Activated T-cell treated with anti-CD3 and anti-CD28 coated beads, Interleukin-2, amount 50 U/mL, for 24 hours (primary cell): ENCODE results near the gene IL1RAPL1.

ENCODE experiments used
- DNase-seq: peaks from one replicate; pipeline ENCODE4 v3.0.0-alpha.2; 2020
- H3K27ac Mint-ChIP-seq: 2 replicates; pipeline ENCODE4 v1.8.0; 2020; ENCODE audit warnings: mild to moderate bottlenecking, mixed read lengths
- H3K27me3 Mint-ChIP-seq: 2 replicates; pipeline ENCODE4 v1.8.0; 2020; ENCODE audit warnings: mixed read lengths
- H3K36me3 Mint-ChIP-seq: 2 replicates; pipeline ENCODE4 v1.8.0; 2020; ENCODE audit warnings: low read depth, mixed read lengths
- H3K4me1 Mint-ChIP-seq: 2 replicates; pipeline ENCODE4 v1.8.0; 2020; ENCODE audit warnings: low read depth, mixed read lengths
- H3K4me3 Mint-ChIP-seq: 2 replicates; pipeline ENCODE4 v1.8.0; 2020; ENCODE audit warnings: mild to moderate bottlenecking, moderate library complexity, mixed read lengths
- H3K9me3 Mint-ChIP-seq: 2 replicates; pipeline ENCODE4 v1.8.0; 2020; ENCODE audit warnings: mixed read lengths

Gene IL1RAPL1

GRCh38 chrX:29952016-29952415, 1364.8 kb downstream of the IL1RAPL1 start:
- no peak for DNase-seq
- no peaks in the 10 kb centered on the region for H3K9me3 Mint-ChIP-seq
- no peaks in the 10 kb centered on the region for H3K36me3 Mint-ChIP-seq
- no peak overlapping the region for H3K27ac Mint-ChIP-seq
- no peak overlapping the region for H3K4me3 Mint-ChIP-seq
- peaks cover 10% of the 10 kb centered on the region for H3K27me3 Mint-ChIP-seq
- no peaks in the 10 kb centered on the region for H3K4me1 Mint-ChIP-seq

GRCh38 chrX:29962061-29962460, 1374.8 kb downstream of the IL1RAPL1 start:
- no peaks in the 10 kb centered on the region for H3K4me1 Mint-ChIP-seq
- DNase-seq, result no peak
- peaks cover 11% of the 10 kb centered on the region for H3K27me3 Mint-ChIP-seq
- H3K9me3 Mint-ChIP-seq, result peaks cover 2% of the 10 kb centered on the region
- no peak overlapping the region for H3K27ac Mint-ChIP-seq
- no peaks in the 10 kb centered on the region for H3K36me3 Mint-ChIP-seq
- H3K4me3 Mint-ChIP-seq, result no peak overlapping the region

- no peak overlapping the region for H3K27ac Mint-ChIP-seq
- H3K27me3 Mint-ChIP-seq, result peaks cover 6% of the 10 kb centered on the region
- H3K9me3 Mint-ChIP-seq, result peaks cover 2% of the 10 kb centered on the region
- H3K4me1 Mint-ChIP-seq, result no peaks in the 10 kb centered on the region
- H3K36me3 Mint-ChIP-seq, result no peaks in the 10 kb centered on the region
- H3K4me3 Mint-ChIP-seq, result no peak overlapping the region
- no peak for DNase-seq
These were observed 1378.4 kb downstream of the IL1RAPL1 start for GRCh38 chrX:29965634-29966033.

- no peak overlapping the region for H3K4me3 Mint-ChIP-seq
- no peaks in the 10 kb centered on the region for H3K36me3 Mint-ChIP-seq
- H3K27me3 Mint-ChIP-seq, result peaks cover 12% of the 10 kb centered on the region
- no peaks in the 10 kb centered on the region for H3K4me1 Mint-ChIP-seq
- no peak overlapping the region for H3K27ac Mint-ChIP-seq
- no peak for DNase-seq
- no peaks in the 10 kb centered on the region for H3K9me3 Mint-ChIP-seq
These were observed 1404.8 kb downstream of the IL1RAPL1 start for GRCh38 chrX:29992083-29992482.

- Mint-ChIP-seq H3K4me1 (no peaks in the 10 kb centered on the region), H3K27ac (no peak overlapping the region), H3K9me3 (no peaks in the 10 kb centered on the region), H3K4me3 (no peak overlapping the region), H3K27me3 (peaks cover 38% of the 10 kb centered on the region), H3K36me3 (no peaks in the 10 kb centered on the region)
- DNase-seq, result no peak
These were observed 1418.6 kb downstream of the IL1RAPL1 start for GRCh38 chrX:30005813-30006212.
